Mucosa of descending colon (tissue), 3 donors: ENCODE results near the gene EFHC2. TPM values are rescaled to one million over a fixed set of nuclear protein-coding genes. Genes with fewer than 3 reads are reported as not detected.

Experiments
- ATAC-seq: fragments of 200-7000 bp; cut with Tn5 transposase; one replicate; pipeline ENCODE4 v1.9.1; 2020; ENCODE audit warnings: mild to moderate bottlenecking, moderate library complexity
- DNase-seq, 3 donors: peaks; one replicate each; pipeline ENCODE4 v3.0.0-alpha.2; 2020
- H3K36me3 ChIP-seq: fragments of 200-600 bp; one replicate; pipeline ENCODE4 v1.8.0; 2021; ENCODE audit warnings: low read depth, mild to moderate bottlenecking
- H3K4me1 ChIP-seq: fragments of 200-600 bp; one replicate; pipeline ENCODE4 v1.8.0; 2021; ENCODE audit warnings: low read depth, mild to moderate bottlenecking
- H3K4me3 ChIP-seq: fragments of 200-600 bp; one replicate; pipeline ENCODE4 v1.8.0; 2021; ENCODE audit warnings: mild to moderate bottlenecking
- H3K9me3 ChIP-seq: fragments of 200-600 bp; one replicate; pipeline ENCODE4 v1.8.0; 2021; ENCODE audit warnings: mild to moderate bottlenecking
- CTCF ChIP-seq: fragments of 200-600 bp; IDR thresholded peaks from one replicate; pipeline ENCODE4 v1.8.0; 2022; ENCODE audit warnings: antibody characterized with exemption, mild to moderate bottlenecking
- intact Hi-C, 2 donors: fragments of 100-400 bp; cut with DNase I in 1 of 2; cut with micrococcal nuclease in 1 of 2; formaldehyde crosslinking; loops; one replicate each; pipeline versions ENCODE4 v1.11.0 to v1.11.1; 2022; cut with DNase I, micrococcal nuclease
- total RNA-seq, 3 donors: library from RNA; stranded (reverse); fragmentation: NEBNext Ultra II Directional in 2 of 3; extraction: Animal tissue kit (Norgen Biotek cat#: 25700) in 2 of 3; gene quantifications; one replicate each; pipeline versions ENCODE4 v1.2.1 to v1.2.4, GENCODE V29; 2021 to 2023
- donor health status: DM: no; HTN: no; CAD: no; lungs with moderate emphysema.
- donor health status: DM: no; HTN: no; CAD: no.
- donor health status: DM: no; HTN: yes; CAD: no.

EFHC2 gene
- total RNA-seq, 3 donors from 2014 or later, result 0.78 to 3.0 (median 1.9) TPM

GRCh38 chrX:44291468-44292092, 51.9 kb downstream of the EFHC2 start:
- intact Hi-C loops, result no loop called here
- ATAC-seq (no peak), DNase-seq (no peak)
- Histone ChIP-seq H3K4me3 (no peak overlapping the region), H3K9me3 (no peaks in the 10 kb centered on the region), H3K4me1 (no peaks in the 10 kb centered on the region), H3K36me3 (no peaks in the 10 kb centered on the region)
- TF ChIP-seq CTCF, result no peak

GRCh38 chrX:44290718-44291117, 52.8 kb downstream of the EFHC2 start:
- no peaks in the 10 kb centered on the region for H3K4me1 ChIP-seq
- H3K4me3 ChIP-seq, result no peak overlapping the region
- intact Hi-C loops, result no loop called here
- no peaks in the 10 kb centered on the region for H3K9me3 ChIP-seq
- no peak for TF ChIP-seq CTCF
- H3K36me3 ChIP-seq, result no peaks in the 10 kb centered on the region
- ATAC-seq (no peak), DNase-seq (no peak)

GRCh38 chrX:44282753-44283152, 60.7 kb downstream of the EFHC2 start:
- no peaks in the 10 kb centered on the region for H3K4me1 ChIP-seq
- DNase-seq (no peak), ATAC-seq (no peak)
- no peaks in the 10 kb centered on the region for H3K9me3 ChIP-seq
- TF ChIP-seq CTCF, result no peak
- intact Hi-C loops, result no loop called here
- no peaks in the 10 kb centered on the region for H3K36me3 ChIP-seq
- H3K4me3 ChIP-seq, result no peak overlapping the region

GRCh38 chrX:44280116-44280515, 63.4 kb downstream of the EFHC2 start:
- intact Hi-C loops, result no loop called here
- DNase-seq (no peak), ATAC-seq (no peak)
- Histone ChIP-seq H3K36me3 (no peaks in the 10 kb centered on the region), H3K4me1 (no peaks in the 10 kb centered on the region), H3K9me3 (no peaks in the 10 kb centered on the region), H3K4me3 (no peak overlapping the region)
- no peak for TF ChIP-seq CTCF

GRCh38 chrX:44274096-44274495, 69.4 kb downstream of the EFHC2 start:
- Histone ChIP-seq H3K36me3 (no peaks in the 10 kb centered on the region), H3K9me3 (no peaks in the 10 kb centered on the region), H3K4me1 (no peaks in the 10 kb centered on the region), H3K4me3 (no peak overlapping the region)
- intact Hi-C loops, result no loop called here
- ATAC-seq (no peak), DNase-seq (no peak)
- TF ChIP-seq CTCF, result no peak

GRCh38 chrX:44267861-44268260, 75.6 kb downstream of the EFHC2 start:
- H3K4me3 ChIP-seq, result no peak overlapping the region
- H3K9me3 ChIP-seq, result no peaks in the 10 kb centered on the region
- no peaks in the 10 kb centered on the region for H3K36me3 ChIP-seq
- TF ChIP-seq CTCF, result no peak
- ATAC-seq (no peak), DNase-seq (no peak)
- intact Hi-C loops, result no loop called here
- H3K4me1 ChIP-seq, result no peaks in the 10 kb centered on the region
